Transverse colon (tissue), 4 donors: ENCODE results near the gene TRIM45. TPM values are rescaled to one million over a fixed set of nuclear protein-coding genes. Genes with fewer than 3 reads are reported as not detected.

Source experiments
- DNase-seq: peaks from one replicate; pipeline ENCODE4 v3.0.0-alpha.2; 2019
- H3K27ac ChIP-seq, 4 donors: fragments of 200-600 bp; sonication (generic); 2 replicates each; pipeline ENCODE4 v1.5.1; 2016 to 2018; ENCODE audit warnings: inconsistent platforms in 4 of 4
- H3K27me3 ChIP-seq: fragments of 200-600 bp; sonication (generic); 2 replicates; pipeline ENCODE4 v1.5.1; 2017; ENCODE audit warnings: inconsistent platforms
- H3K36me3 ChIP-seq, 4 donors: fragments of 200-600 bp; sonication (generic); 2 replicates each; pipeline ENCODE4 v1.5.1; 2017 to 2019; ENCODE audit warnings: inconsistent platforms in 4 of 4
- H3K4me1 ChIP-seq, 4 donors: fragments of 200-600 bp; sonication (generic); 2 replicates each; pipeline ENCODE4 v1.5.1; 2017 to 2020; ENCODE audit warnings: inconsistent platforms in 4 of 4
- H3K4me3 ChIP-seq, 4 donors: fragments of 200-600 bp; sonication (generic); 1 replicate in 1 of 4; 2 replicates in 3 of 4; pipeline versions ENCODE4 v1.5.1 to v1.6.1; 2017 to 2019; ENCODE audit warnings: inconsistent platforms in 4 of 4
- H3K9me3 ChIP-seq, 2 donors: fragments of 200-600 bp; sonication (generic); 2 replicates each; pipeline ENCODE4 v1.5.1; 2017 to 2019; ENCODE audit warnings: inconsistent platforms in 2 of 2
- EP300 ChIP-seq: sonication (generic); formaldehyde crosslinking; IDR thresholded peaks from one replicate; pipeline ENCODE4 v1.6.1; 2017; ENCODE audit warnings: antibody characterized with exemption, low read depth
- POLR2A ChIP-seq: fragments of 450-650 bp; IDR thresholded peaks from one replicate; pipeline ENCODE4 v1.6.1; 2016; ENCODE audit warnings: antibody characterized with exemption, mild to moderate bottlenecking, moderate library complexity
- POLR2AphosphoS5 ChIP-seq, 3 donors: sonication (generic); formaldehyde crosslinking; IDR thresholded peaks; one replicate each; pipeline ENCODE4 v1.6.1; 2016; ENCODE audit warnings: antibody characterized with exemption in 3 of 3
- WGBS, 2 donors: methylation state at CpG; one replicate each; pipeline ENCODE4 v1.1.5; 2018; ENCODE audit warnings: low coverage in 1 of 2; 5-methylcytosine and 5-hydroxymethylcytosine counted together
- in situ Hi-C, 4 donors: fragments of 200-750 bp; cut with MboI; loops; one replicate each; pipeline versions ENCODE4 v1.15.0 to v1.15.1; 2017; ENCODE audit warnings: low sequenced_read_pairs in 3 of 4, low pct_ligation_motif_present in 1 of 4, low pct_unique_long_range_greater_than_20kb in 1 of 4
- intact Hi-C: fragments of 100-400 bp; cut with DNase I; formaldehyde crosslinking; loops from one replicate; pipeline ENCODE4 v1.15.1; 2023; ENCODE audit warnings: low total_unique reads
- total RNA-seq, 4 donors: library from RNA; depleted of rRNA; stranded (reverse); fragments of >200 nt; gene quantifications; one replicate each; pipeline ENCODE4 v1.1.0, GENCODE V29; 2016
- TF ChIP-seq, protein P1 (sequence below), 5 experiments: fragments of 200-600 bp in 3 of 5; fragments of 450-650 bp in 2 of 5; sonication (generic) in 3 of 5; IDR thresholded peaks; 1 replicate in 2 of 5; 2 replicates in 3 of 5; pipeline ENCODE4 v1.5.1; 2016 to 2017; ENCODE audit warnings: antibody characterized with exemption in 5 of 5, inconsistent platforms in 3 of 5, mild to moderate bottlenecking in 2 of 5, moderate library complexity in 1 of 5

The TRIM45 gene
- total RNA-seq, 4 donors from 2014 or later: 2.6 to 106 (median 3.1) TPM

DNA sequence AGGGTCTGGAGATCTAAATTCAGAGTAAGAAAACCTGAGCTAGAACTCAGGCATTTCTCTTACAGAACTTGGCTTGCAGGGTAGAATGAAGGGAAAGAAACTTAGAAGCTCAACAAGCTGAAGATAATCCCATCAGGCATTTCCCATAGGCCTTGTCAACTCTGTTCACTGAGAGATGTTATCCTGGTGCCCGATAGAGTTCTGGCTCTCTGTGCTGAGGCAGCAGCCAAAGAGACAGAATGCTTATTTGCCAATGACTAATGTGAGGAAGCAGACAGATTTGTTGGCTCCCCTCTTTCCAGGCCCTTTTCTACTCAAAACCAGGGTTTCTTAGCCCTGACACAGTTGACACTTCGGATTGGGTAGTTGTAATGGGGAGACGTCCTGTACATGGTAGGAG lies 22.3 kb upstream of the TRIM45 start:
- intact Hi-C loops (no loop called here), in situ Hi-C loops (no loop called here)
- Histone ChIP-seq H3K9me3 (no peaks in the 10 kb centered on the region), H3K4me3 (no peak overlapping the region), H3K4me1 (no peaks in the 10 kb centered on the region), H3K27ac (no peak overlapping the region), H3K36me3 (no peaks in the 10 kb centered on the region), H3K27me3 (no peaks in the 10 kb centered on the region)
- no peak for DNase-seq
- TF ChIP-seq POLR2A (no peak), EP300 (no peak), POLR2AphosphoS5 (IDR thresholded peaks at IDR 0.05) (no peak)
- TF ChIP-seq, protein P1, sequence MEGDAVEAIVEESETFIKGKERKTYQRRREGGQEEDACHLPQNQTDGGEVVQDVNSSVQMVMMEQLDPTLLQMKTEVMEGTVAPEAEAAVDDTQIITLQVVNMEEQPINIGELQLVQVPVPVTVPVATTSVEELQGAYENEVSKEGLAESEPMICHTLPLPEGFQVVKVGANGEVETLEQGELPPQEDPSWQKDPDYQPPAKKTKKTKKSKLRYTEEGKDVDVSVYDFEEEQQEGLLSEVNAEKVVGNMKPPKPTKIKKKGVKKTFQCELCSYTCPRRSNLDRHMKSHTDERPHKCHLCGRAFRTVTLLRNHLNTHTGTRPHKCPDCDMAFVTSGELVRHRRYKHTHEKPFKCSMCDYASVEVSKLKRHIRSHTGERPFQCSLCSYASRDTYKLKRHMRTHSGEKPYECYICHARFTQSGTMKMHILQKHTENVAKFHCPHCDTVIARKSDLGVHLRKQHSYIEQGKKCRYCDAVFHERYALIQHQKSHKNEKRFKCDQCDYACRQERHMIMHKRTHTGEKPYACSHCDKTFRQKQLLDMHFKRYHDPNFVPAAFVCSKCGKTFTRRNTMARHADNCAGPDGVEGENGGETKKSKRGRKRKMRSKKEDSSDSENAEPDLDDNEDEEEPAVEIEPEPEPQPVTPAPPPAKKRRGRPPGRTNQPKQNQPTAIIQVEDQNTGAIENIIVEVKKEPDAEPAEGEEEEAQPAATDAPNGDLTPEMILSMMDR (IDR thresholded peaks at IDR 0.05): no peak
- 94 to 100% methylated on average over 1 to 3 of the region's 3 CpGs for WGBS, 2 donors

DNA sequence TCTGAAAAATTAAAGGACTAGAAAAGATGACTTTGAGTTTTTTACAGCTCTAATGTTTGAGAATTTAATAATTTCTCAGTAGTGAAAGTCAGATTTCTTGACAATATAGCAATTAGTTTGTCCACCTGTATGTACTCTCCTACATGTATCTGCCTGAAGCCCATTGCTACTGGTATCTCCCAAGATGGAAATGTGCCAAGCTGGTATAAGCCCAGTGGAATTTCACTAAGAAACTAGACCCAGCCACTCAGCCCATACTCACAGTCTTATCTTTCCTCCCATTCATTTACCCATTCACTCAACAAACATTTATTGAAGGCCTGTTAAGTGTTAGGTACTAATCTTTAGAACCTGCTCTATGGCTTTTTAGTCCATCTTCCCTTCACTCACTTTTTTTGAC lies 21.6 kb upstream of the TRIM45 start:
- in situ Hi-C loops (no loop called here), intact Hi-C loops (no loop called here)
- Histone ChIP-seq H3K27ac (no peak overlapping the region), H3K36me3 (no peaks in the 10 kb centered on the region), H3K4me3 (no peak overlapping the region), H3K4me1 (no peaks in the 10 kb centered on the region), H3K27me3 (no peaks in the 10 kb centered on the region), H3K9me3 (no peaks in the 10 kb centered on the region)
- DNase-seq: no peak
- TF ChIP-seq, protein P1 (IDR thresholded peaks at IDR 0.05): no peak
- TF ChIP-seq EP300 (no peak), POLR2AphosphoS5 (IDR thresholded peaks at IDR 0.05) (no peak), POLR2A (no peak)

DNA sequence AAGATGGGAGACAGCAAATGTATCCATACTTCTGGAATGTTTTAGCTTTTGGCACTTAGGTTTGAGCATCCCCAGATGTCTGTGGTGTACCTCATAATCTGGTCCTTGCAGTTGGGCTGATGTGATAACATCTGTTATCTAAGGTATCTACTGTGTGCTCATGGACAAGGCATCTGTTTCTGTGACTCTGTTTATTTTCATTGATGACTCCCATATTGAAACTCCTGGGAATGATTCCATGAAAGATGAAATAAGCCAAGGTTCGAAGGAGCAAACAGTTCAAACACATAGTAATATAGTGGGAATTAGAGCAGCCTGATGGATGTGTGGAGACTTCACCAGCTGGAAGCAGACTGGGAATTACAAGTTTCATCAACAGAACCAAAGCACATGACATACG lies 20.7 kb upstream of the TRIM45 start:
- no peak for DNase-seq
- no peak for TF ChIP-seq POLR2AphosphoS5 (IDR thresholded peaks at IDR 0.05)
- TF ChIP-seq, protein P1 (IDR thresholded peaks at IDR 0.05): no peak
- no peak for TF ChIP-seq EP300
- TF ChIP-seq POLR2A: no peak
- intact Hi-C loops: no loop called here
- H3K4me1 ChIP-seq: no peaks in the 10 kb centered on the region
- 60 to 77% methylated on average over 2 of the region's 2 CpGs for WGBS, 2 donors
- in situ Hi-C loops: no loop called here
- no peaks in the 10 kb centered on the region for H3K36me3 ChIP-seq
- no peaks in the 10 kb centered on the region for H3K9me3 ChIP-seq
- no peak overlapping the region for H3K27ac ChIP-seq
- no peak overlapping the region for H3K4me3 ChIP-seq
- H3K27me3 ChIP-seq: no peaks in the 10 kb centered on the region

DNA sequence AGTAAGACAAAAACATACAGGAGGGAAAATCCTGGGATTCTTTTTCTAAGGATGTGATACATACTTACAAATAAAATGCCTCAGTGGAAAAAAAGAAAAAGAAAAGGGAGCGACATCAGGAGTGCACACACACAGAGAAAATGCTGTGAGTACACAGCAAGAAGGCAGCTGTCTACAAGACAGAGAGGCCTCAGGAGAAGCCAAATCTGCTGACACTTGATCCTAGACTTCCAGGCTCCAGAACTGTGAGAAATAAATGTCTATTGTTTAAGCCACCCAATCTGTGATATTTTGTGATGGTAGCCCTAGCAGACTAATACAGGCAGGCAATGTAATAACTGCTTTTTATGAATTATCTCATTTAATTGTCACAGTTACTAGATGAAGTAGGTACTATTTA lies 17.0 kb upstream of the TRIM45 start:
- no peaks in the 10 kb centered on the region for H3K4me1 ChIP-seq
- H3K9me3 ChIP-seq: no peaks in the 10 kb centered on the region
- no peak overlapping the region for H3K27ac ChIP-seq
- H3K4me3 ChIP-seq: no peak overlapping the region
- intact Hi-C loops: no loop called here
- in situ Hi-C loops: no loop called here
- no peak for DNase-seq
- H3K36me3 ChIP-seq: no peaks in the 10 kb centered on the region
- no peak for TF ChIP-seq POLR2AphosphoS5 (IDR thresholded peaks at IDR 0.05)
- TF ChIP-seq POLR2A: no peak
- no peak for TF ChIP-seq EP300
- TF ChIP-seq, protein P1 (IDR thresholded peaks at IDR 0.05): no peak
- no peaks in the 10 kb centered on the region for H3K27me3 ChIP-seq
- WGBS, 2 donors: 90 to 100% methylated on average over 1 of the region's 1 CpG
